GM12875 (cell line): Measurements from ENCODE around the gene REG4.

Experiments
- H3K4me3 ChIP-seq: one replicate; pipeline ENCODE4 v1.5.1; 2011; ENCODE audit warnings: low read depth, low read length, control low read depth
- CTCF ChIP-seq: IDR thresholded peaks from 2 replicates; pipeline ENCODE4 v1.5.1; 2011; ENCODE audit warnings: low read depth, mild to moderate bottlenecking, control low read depth, inconsistent platforms, low read length, moderate library complexity, borderline replicate concordance; ENCODE audit not compliant: insufficient read depth

REG4 gene

GRCh38 chr1:119797606-119798005 lies 13.7 kb downstream of the REG4 start:
- no peak for TF ChIP-seq CTCF
- no peak overlapping the region for H3K4me3 ChIP-seq

GRCh38 chr1:119797162-119797561 lies 14.1 kb downstream of the REG4 start:
- TF ChIP-seq CTCF = no peak
- no peak overlapping the region for H3K4me3 ChIP-seq

- H3K4me3 ChIP-seq = no peak overlapping the region
- TF ChIP-seq CTCF = no peak
Observed at GRCh38 chr1:119795261-119796200, 15.7 kb downstream of the REG4 start.

- H3K4me3 ChIP-seq = no peak overlapping the region
- TF ChIP-seq CTCF = no peak
Observed at GRCh38 chr1:119794876-119795240, 16.4 kb downstream of the REG4 start.

- no peak overlapping the region for H3K4me3 ChIP-seq
- TF ChIP-seq CTCF = no peak
Observed at GRCh38 chr1:119794230-119794875, 16.9 kb downstream of the REG4 start.

GRCh38 chr1:119791377-119791776 lies 19.9 kb downstream of the REG4 start:
- no peak overlapping the region for H3K4me3 ChIP-seq
- TF ChIP-seq CTCF = no peak

- H3K4me3 ChIP-seq = no peak overlapping the region
- TF ChIP-seq CTCF = no peak
Observed at GRCh38 chr1:119790451-119791198, 20.6 kb downstream of the REG4 start.
